Osteoblast (primary cell): Measurements from ENCODE around the gene KIAA0753. TPM values are rescaled to one million over a fixed set of nuclear protein-coding genes. Genes with fewer than 3 reads are reported as not detected.
A peak's percentile ranks its signal among the peaks of the same experiment; 100 is the strongest.
"Not testable (repeated sequence)": the region's sequence is repeated elsewhere in the genome, so short reads cannot be mapped to it uniquely, and the experiment has no call there.

Experiments used
- DNase-seq: peaks from one replicate; pipeline ENCODE4 v3.0.0; 2011; ENCODE audit warnings: low spot score, mixed read lengths; ENCODE audit not compliant: insufficient read length; ENCODE audit errors: missing footprints
- H2AFZ ChIP-seq: 2 replicates; pipeline ENCODE4 v1.6.0; 2011; ENCODE audit warnings: mild to moderate bottlenecking, low read length
- H3K27ac ChIP-seq: 2 replicates; pipeline ENCODE4 v1.5.1; 2011; ENCODE audit warnings: mild to moderate bottlenecking, low read depth, low read length, moderate library complexity
- H3K27me3 ChIP-seq: 2 replicates; pipeline ENCODE4 v1.6.0; 2012; ENCODE audit warnings: mild to moderate bottlenecking, control low read depth, inconsistent platforms, low read length, moderate library complexity; ENCODE audit not compliant: insufficient read depth
- H3K36me3 ChIP-seq: 2 replicates; pipeline ENCODE4 v1.5.1; 2011; ENCODE audit warnings: mild to moderate bottlenecking, low read length, control low read depth, moderate library complexity; ENCODE audit not compliant: insufficient read depth
- H3K4me1 ChIP-seq: 2 replicates; pipeline ENCODE4 v1.5.1; 2011; ENCODE audit warnings: mild to moderate bottlenecking, low read length, control low read depth, moderate library complexity; ENCODE audit not compliant: insufficient read depth
- H3K4me2 ChIP-seq: 2 replicates; pipeline ENCODE4 v1.6.0; 2011; ENCODE audit warnings: mild to moderate bottlenecking, low read length; ENCODE audit not compliant: insufficient read depth
- H3K4me3 ChIP-seq: fragments of 200-600 bp; sonication (generic); 3 replicates; pipeline ENCODE4 v1.5.1; 2012; ENCODE audit warnings: mild to moderate bottlenecking, low read length, inconsistent platforms; ENCODE audit not compliant: insufficient read depth
- H3K79me2 ChIP-seq: 2 replicates; pipeline ENCODE4 v1.6.0; 2012; ENCODE audit warnings: mild to moderate bottlenecking, low read length, control low read depth, inconsistent platforms; ENCODE audit not compliant: insufficient read depth
- H3K9me3 ChIP-seq: 2 replicates; pipeline ENCODE4 v1.5.1; 2011; ENCODE audit warnings: low read depth, low read length, control low read depth
- H4K20me1 ChIP-seq: 2 replicates; pipeline ENCODE4 v1.6.0; 2012; ENCODE audit warnings: mild to moderate bottlenecking, low read length, control low read depth; ENCODE audit not compliant: insufficient read depth
- total RNA-seq: library from RNA; depleted of rRNA; stranded (reverse); fragments of >200 nt; gene quantifications from 2 replicates; pipeline ENCODE4 v1.2.3, GENCODE V29; 2012
- TF ChIP-seq, protein P1 (sequence below): IDR thresholded peaks from 2 replicates; pipeline ENCODE4 v1.5.1; 2011; ENCODE audit warnings: mild to moderate bottlenecking, low read depth, low read length, moderate library complexity; ENCODE audit errors: extremely low read depth

Gene KIAA0753
- total RNA-seq, 1 donor = 17.0 TPM

- Histone ChIP-seq H2AFZ (peak overlapping the region; percentile 20), H3K9me3 (no peaks in the 10 kb centered on the region), H3K36me3 (peaks cover 24% of the 10 kb centered on the region), H3K4me3 (peak overlapping the region; percentile 41), H3K4me1 (peaks cover 20% of the 10 kb centered on the region), H3K27me3 (no peaks in the 10 kb centered on the region), H3K4me2 (peak overlapping the region; percentile 65), H3K79me2 (no peaks in the 10 kb centered on the region), H4K20me1 (peaks cover 3% of the 10 kb centered on the region), H3K27ac (peak overlapping the region; percentile 74)
- TF ChIP-seq, protein P1, sequence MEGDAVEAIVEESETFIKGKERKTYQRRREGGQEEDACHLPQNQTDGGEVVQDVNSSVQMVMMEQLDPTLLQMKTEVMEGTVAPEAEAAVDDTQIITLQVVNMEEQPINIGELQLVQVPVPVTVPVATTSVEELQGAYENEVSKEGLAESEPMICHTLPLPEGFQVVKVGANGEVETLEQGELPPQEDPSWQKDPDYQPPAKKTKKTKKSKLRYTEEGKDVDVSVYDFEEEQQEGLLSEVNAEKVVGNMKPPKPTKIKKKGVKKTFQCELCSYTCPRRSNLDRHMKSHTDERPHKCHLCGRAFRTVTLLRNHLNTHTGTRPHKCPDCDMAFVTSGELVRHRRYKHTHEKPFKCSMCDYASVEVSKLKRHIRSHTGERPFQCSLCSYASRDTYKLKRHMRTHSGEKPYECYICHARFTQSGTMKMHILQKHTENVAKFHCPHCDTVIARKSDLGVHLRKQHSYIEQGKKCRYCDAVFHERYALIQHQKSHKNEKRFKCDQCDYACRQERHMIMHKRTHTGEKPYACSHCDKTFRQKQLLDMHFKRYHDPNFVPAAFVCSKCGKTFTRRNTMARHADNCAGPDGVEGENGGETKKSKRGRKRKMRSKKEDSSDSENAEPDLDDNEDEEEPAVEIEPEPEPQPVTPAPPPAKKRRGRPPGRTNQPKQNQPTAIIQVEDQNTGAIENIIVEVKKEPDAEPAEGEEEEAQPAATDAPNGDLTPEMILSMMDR = no peak
- peak; percentile 93 for DNase-seq
Observed at GRCh38 chr17:6574687-6575595, 65.6 kb downstream of the KIAA0753 start.

DNA sequence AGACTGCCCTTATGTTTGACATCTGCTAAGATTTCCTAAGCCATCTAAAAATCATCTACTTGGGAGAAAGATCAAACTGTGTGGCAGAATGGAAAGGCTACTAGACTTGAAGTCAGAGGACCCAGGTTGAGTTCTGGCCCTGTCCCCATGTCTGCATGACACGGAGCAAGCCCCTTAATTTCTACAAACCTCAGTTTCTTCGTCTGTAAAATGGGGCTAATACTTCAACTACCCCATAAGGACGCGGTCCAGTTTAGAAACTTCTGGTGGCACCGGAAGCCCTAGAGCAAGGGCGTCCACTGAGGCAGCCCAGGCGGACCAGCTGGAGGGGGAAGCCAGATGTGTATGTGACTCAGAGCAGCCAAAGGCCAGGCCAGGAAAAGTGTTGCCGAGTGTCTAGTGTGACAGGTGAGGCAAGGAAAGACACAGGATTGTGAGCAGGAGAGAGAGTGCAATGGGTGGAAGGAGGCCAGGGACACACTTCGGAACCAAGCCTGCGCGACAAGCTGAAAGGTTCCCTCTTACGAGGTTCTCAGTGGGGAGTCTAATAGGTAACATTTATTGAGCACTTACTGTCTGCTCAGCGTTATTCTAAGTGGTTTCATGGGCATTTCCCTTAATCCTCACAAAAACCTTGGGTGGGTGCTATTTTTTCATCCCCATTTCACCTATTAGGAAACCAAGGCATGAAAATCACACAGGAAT, 66.4 kb downstream of the KIAA0753 start:
- Histone ChIP-seq H3K4me2 (peak overlapping the region; percentile 65), H3K4me1 (peaks cover 20% of the 10 kb centered on the region), H3K36me3 (peaks cover 18% of the 10 kb centered on the region), H2AFZ (no peak overlapping the region), H3K27ac (peak overlapping the region; percentile 74), H3K79me2 (no peaks in the 10 kb centered on the region), H3K27me3 (no peaks in the 10 kb centered on the region), H3K9me3 (no peaks in the 10 kb centered on the region), H4K20me1 (peaks cover 3% of the 10 kb centered on the region), H3K4me3 (no peak overlapping the region)
- TF ChIP-seq, protein P1 = no peak
- no peak for DNase-seq

- not testable (repeated sequence) for H3K27me3 ChIP-seq, H3K79me2 ChIP-seq, H3K27ac ChIP-seq, H3K9me3 ChIP-seq, H4K20me1 ChIP-seq, H2AFZ ChIP-seq, DNase-seq, H3K4me2 ChIP-seq, H3K4me3 ChIP-seq
- Histone ChIP-seq H3K4me1 (peaks cover 21% of the 10 kb centered on the region), H3K36me3 (peaks cover 12% of the 10 kb centered on the region)
Observed at GRCh38 chr17:6573495-6573894, 67.0 kb downstream of the KIAA0753 start.

DNA sequence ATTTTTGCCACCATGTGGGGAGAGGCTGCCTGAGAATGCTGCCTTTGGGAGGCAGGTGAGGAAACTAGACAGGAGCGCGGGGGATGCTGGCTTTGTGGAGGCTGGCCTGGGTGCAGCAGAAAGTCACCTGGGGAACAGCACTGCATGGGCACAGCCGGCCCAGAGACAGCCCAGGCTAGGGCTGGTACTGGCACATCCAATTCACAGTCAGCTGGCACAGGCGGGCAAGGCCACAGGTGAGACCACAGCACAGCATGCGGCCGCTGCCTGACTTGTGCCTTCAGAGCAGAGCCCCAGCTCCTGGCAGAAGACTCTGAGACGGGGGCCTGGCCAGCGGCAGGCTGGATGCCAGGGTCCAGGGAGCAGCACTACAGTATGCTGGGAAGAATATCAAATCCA, 67.5 kb downstream of the KIAA0753 start:
- peaks cover 8% of the 10 kb centered on the region for H3K36me3 ChIP-seq
- peaks cover 26% of the 10 kb centered on the region for H3K4me1 ChIP-seq
- H3K4me2 ChIP-seq = no peak overlapping the region
- no peak overlapping the region for H3K27ac ChIP-seq
- H3K79me2 ChIP-seq = no peaks in the 10 kb centered on the region
- H4K20me1 ChIP-seq = peaks cover 3% of the 10 kb centered on the region
- no peak overlapping the region for H2AFZ ChIP-seq
- H3K27me3 ChIP-seq = no peaks in the 10 kb centered on the region
- no peak for DNase-seq
- no peak overlapping the region for H3K4me3 ChIP-seq
- TF ChIP-seq, protein P1 = no peak
- H3K9me3 ChIP-seq = no peaks in the 10 kb centered on the region
